ENCODE results near the gene CDK5RAP2.

CDK5RAP2 gene

GRCh38 chr9:120545701-120546550 lies 34.0 kb downstream of the CDK5RAP2 start:
- H3K9me3 ChIP-seq (ENCODE audit: control insufficient read depth, low read length): no peaks in the 10 kb centered on the region
- H3K4me1 ChIP-seq (ENCODE audit: control insufficient read depth, insufficient read depth, low read length, poor library complexity, severe bottlenecking): no peaks in the 10 kb centered on the region
- H3K36me3 ChIP-seq (ENCODE audit: control insufficient read depth, insufficient read depth, low read length): peaks cover 81% of the 10 kb centered on the region
- H3K27ac ChIP-seq (ENCODE audit: low read depth, low read length, severe bottlenecking): no peak overlapping the region
- no peak overlapping the region for H3K4me3 ChIP-seq (ENCODE audit: extremely low read depth, insufficient read depth, low read length, poor library complexity, severe bottlenecking)
- WGBS, 2 experiments (ENCODE audit: insufficient coverage in 2 of 2): 94 to 100% methylated on average over 2 to 4 of the region's 6 CpGs

- Histone ChIP-seq H3K36me3 (ENCODE audit: control insufficient read depth, insufficient read depth, low read length) (peaks cover 79% of the 10 kb centered on the region), H3K4me3 (ENCODE audit: extremely low read depth, insufficient read depth, low read length, poor library complexity, severe bottlenecking) (no peak overlapping the region)
- WGBS, 2 experiments (ENCODE audit: insufficient coverage in 2 of 2): 92% methylated on average over 1 of the region's 1 CpG; no CpG with 5 or more reads in 1 of the 2 experiments
Measured at GRCh38 chr9:120544441-120544840, 35.5 kb downstream of the CDK5RAP2 start.

GRCh38 chr9:120542701-120543490 lies 37.1 kb downstream of the CDK5RAP2 start:
- Histone ChIP-seq H3K4me1 (ENCODE audit: control insufficient read depth, insufficient read depth, low read length, poor library complexity, severe bottlenecking) (no peaks in the 10 kb centered on the region), H3K9me3 (ENCODE audit: control insufficient read depth, low read length) (no peaks in the 10 kb centered on the region), H3K4me3 (ENCODE audit: extremely low read depth, insufficient read depth, low read length, poor library complexity, severe bottlenecking) (no peak overlapping the region), H3K27ac (ENCODE audit: low read depth, low read length, severe bottlenecking) (no peak overlapping the region), H3K36me3 (ENCODE audit: control insufficient read depth, insufficient read depth, low read length) (peaks cover 69% of the 10 kb centered on the region)
- 93 to 94% methylated on average over 3 to 6 of the region's 7 CpGs for WGBS, 2 experiments (ENCODE audit: insufficient coverage in 2 of 2)

More at GRCh38 chr9:120544441-120544840, 35.5 kb downstream of the CDK5RAP2 start:
- Histone ChIP-seq H3K9me3 (ENCODE audit: control insufficient read depth, low read length) (no peaks in the 10 kb centered on the region), H3K4me1 (ENCODE audit: control insufficient read depth, insufficient read depth, low read length, poor library complexity, severe bottlenecking) (no peaks in the 10 kb centered on the region), H3K27ac (ENCODE audit: low read depth, low read length, severe bottlenecking) (no peak overlapping the region)

- H3K4me1 ChIP-seq (ENCODE audit: control insufficient read depth, insufficient read depth, low read length, poor library complexity, severe bottlenecking): no peaks in the 10 kb centered on the region
- H3K9me3 ChIP-seq (ENCODE audit: control insufficient read depth, low read length): no peaks in the 10 kb centered on the region
- no peak overlapping the region for H3K27ac ChIP-seq (ENCODE audit: low read depth, low read length, severe bottlenecking)
- H3K36me3 ChIP-seq (ENCODE audit: control insufficient read depth, insufficient read depth, low read length): peaks cover 72% of the 10 kb centered on the region
- H3K4me3 ChIP-seq (ENCODE audit: extremely low read depth, insufficient read depth, low read length, poor library complexity, severe bottlenecking): no peak overlapping the region
- 71 to 91% methylated on average over 1 of the region's 2 CpGs for WGBS, 2 experiments (ENCODE audit: insufficient coverage in 2 of 2)
Measured at GRCh38 chr9:120541921-120542320, 38.0 kb downstream of the CDK5RAP2 start.

- peaks cover 70% of the 10 kb centered on the region for H3K36me3 ChIP-seq (ENCODE audit: control insufficient read depth, insufficient read depth, low read length)
- WGBS, 2 experiments (ENCODE audit: insufficient coverage in 2 of 2): 95 to 100% methylated on average over 5 to 9 of the region's 9 CpGs
- H3K9me3 ChIP-seq (ENCODE audit: control insufficient read depth, low read length): no peaks in the 10 kb centered on the region
- no peak overlapping the region for H3K27ac ChIP-seq (ENCODE audit: low read depth, low read length, severe bottlenecking)
- no peaks in the 10 kb centered on the region for H3K4me1 ChIP-seq (ENCODE audit: control insufficient read depth, insufficient read depth, low read length, poor library complexity, severe bottlenecking)
- H3K4me3 ChIP-seq (ENCODE audit: extremely low read depth, insufficient read depth, low read length, poor library complexity, severe bottlenecking): no peak overlapping the region
Measured at GRCh38 chr9:120539951-120540350, 40.0 kb downstream of the CDK5RAP2 start.

- 83% methylated on average over 1 of the region's 3 CpGs; no CpG with 5 or more reads in 1 of the 2 experiments for WGBS, 2 experiments (ENCODE audit: insufficient coverage in 2 of 2)
- H3K36me3 ChIP-seq (ENCODE audit: control insufficient read depth, insufficient read depth, low read length): peaks cover 69% of the 10 kb centered on the region
- H3K4me1 ChIP-seq (ENCODE audit: control insufficient read depth, insufficient read depth, low read length, poor library complexity, severe bottlenecking): no peaks in the 10 kb centered on the region
- H3K9me3 ChIP-seq (ENCODE audit: control insufficient read depth, low read length): no peaks in the 10 kb centered on the region
- H3K4me3 ChIP-seq (ENCODE audit: extremely low read depth, insufficient read depth, low read length, poor library complexity, severe bottlenecking): no peak overlapping the region
- H3K27ac ChIP-seq (ENCODE audit: low read depth, low read length, severe bottlenecking): no peak overlapping the region
Measured at GRCh38 chr9:120538339-120538738, 41.6 kb downstream of the CDK5RAP2 start.

- Histone ChIP-seq H3K27ac (ENCODE audit: low read depth, low read length, severe bottlenecking) (no peak overlapping the region), H3K36me3 (ENCODE audit: control insufficient read depth, insufficient read depth, low read length) (peaks cover 69% of the 10 kb centered on the region), H3K4me1 (ENCODE audit: control insufficient read depth, insufficient read depth, low read length, poor library complexity, severe bottlenecking) (no peaks in the 10 kb centered on the region), H3K9me3 (ENCODE audit: control insufficient read depth, low read length) (no peaks in the 10 kb centered on the region), H3K4me3 (ENCODE audit: extremely low read depth, insufficient read depth, low read length, poor library complexity, severe bottlenecking) (no peak overlapping the region)
- 82 to 95% methylated on average over 2 to 3 of the region's 5 CpGs for whole genome bisulfite sequencing, 2 experiments (ENCODE audit: insufficient coverage in 2 of 2)
Measured at GRCh38 chr9:120536949-120537640, 42.9 kb downstream of the CDK5RAP2 start.

- H3K36me3 ChIP-seq (ENCODE audit: control insufficient read depth, insufficient read depth, low read length): peaks cover 73% of the 10 kb centered on the region
- WGBS, 2 experiments (ENCODE audit: insufficient coverage in 2 of 2): 97 to 100% methylated on average over 3 to 4 of the region's 6 CpGs
- H3K9me3 ChIP-seq (ENCODE audit: control insufficient read depth, low read length): no peaks in the 10 kb centered on the region
- no peaks in the 10 kb centered on the region for H3K4me1 ChIP-seq (ENCODE audit: control insufficient read depth, insufficient read depth, low read length, poor library complexity, severe bottlenecking)
- H3K4me3 ChIP-seq (ENCODE audit: extremely low read depth, insufficient read depth, low read length, poor library complexity, severe bottlenecking): no peak overlapping the region
- no peak overlapping the region for H3K27ac ChIP-seq (ENCODE audit: low read depth, low read length, severe bottlenecking)
Measured at GRCh38 chr9:120536094-120536493, 43.9 kb downstream of the CDK5RAP2 start.

- no peak overlapping the region for H3K4me3 ChIP-seq (ENCODE audit: extremely low read depth, insufficient read depth, low read length, poor library complexity, severe bottlenecking)
- H3K36me3 ChIP-seq (ENCODE audit: control insufficient read depth, insufficient read depth, low read length): peaks cover 79% of the 10 kb centered on the region
- no peaks in the 10 kb centered on the region for H3K4me1 ChIP-seq (ENCODE audit: control insufficient read depth, insufficient read depth, low read length, poor library complexity, severe bottlenecking)
- H3K27ac ChIP-seq (ENCODE audit: low read depth, low read length, severe bottlenecking): no peak overlapping the region
- WGBS, 2 experiments (ENCODE audit: insufficient coverage in 2 of 2): 80 to 100% methylated on average over 1 to 2 of the region's 2 CpGs
- H3K9me3 ChIP-seq (ENCODE audit: control insufficient read depth, low read length): no peaks in the 10 kb centered on the region
Measured at GRCh38 chr9:120534266-120534665, 45.7 kb downstream of the CDK5RAP2 start.

GRCh38 chr9:120532891-120533290 lies 47.1 kb downstream of the CDK5RAP2 start:
- H3K36me3 ChIP-seq (ENCODE audit: control insufficient read depth, insufficient read depth, low read length): peaks cover 87% of the 10 kb centered on the region
- 95 to 97% methylated on average over 8 to 10 of the region's 10 CpGs for WGBS, 2 experiments (ENCODE audit: insufficient coverage in 2 of 2)
- no peak overlapping the region for H3K27ac ChIP-seq (ENCODE audit: low read depth, low read length, severe bottlenecking)
- no peaks in the 10 kb centered on the region for H3K4me1 ChIP-seq (ENCODE audit: control insufficient read depth, insufficient read depth, low read length, poor library complexity, severe bottlenecking)
- H3K9me3 ChIP-seq (ENCODE audit: control insufficient read depth, low read length): no peaks in the 10 kb centered on the region
- H3K4me3 ChIP-seq (ENCODE audit: extremely low read depth, insufficient read depth, low read length, poor library complexity, severe bottlenecking): no peak overlapping the region
